HCT116 (cell line): ENCODE measurements around the gene CCBE1.

Source experiments
- CTCF ChIP-seq, 3 experiments: fragments of 200-600 bp in 1 of 3; sonication (generic) in 1 of 3; IDR thresholded peaks in 2 of 3; conservative IDR thresholded peaks in 1 of 3; 2 replicates each; pipeline ENCODE4 v1.5.1; 2012 to 2017; ENCODE audit warnings: low read depth in 2 of 3, low read length in 2 of 3, antibody characterized with exemption in 1 of 3, borderline replicate concordance in 1 of 3, control low read depth in 1 of 3, mild to moderate bottlenecking in 1 of 3, mixed read lengths in 1 of 3, mixed run types in 1 of 3, moderate library complexity in 1 of 3; ENCODE audit not compliant: insufficient read depth in 1 of 3
- POLR2A ChIP-seq: IDR thresholded peaks from 2 replicates; pipeline ENCODE4 v1.7.0; 2011; ENCODE audit warnings: borderline replicate concordance; ENCODE audit not compliant: insufficient read depth, insufficient read length; ENCODE audit errors: extremely low read depth

GRCh38 chr18:59667488-59667887 lies 29.7 kb downstream of the CCBE1 start:
- TF ChIP-seq CTCF (IDR thresholded peaks at IDR 0.05 in 2 of 3, conservative IDR thresholded peaks at IDR 0.05 in 1 of 3; ENCODE audit: borderline replicate concordance in 1 of 3, insufficient read depth in 1 of 3, low read depth in 2 of 3, low read length in 2 of 3), result no peak
- TF ChIP-seq POLR2A, result no peak
